Panc1 (cell line): ENCODE measurements around the gene SEPTIN11. TPM values are rescaled to one million over a fixed set of nuclear protein-coding genes. Genes with fewer than 3 reads are reported as not detected.

Experiments used
- ATAC-seq: fragments of 200-7000 bp; cut with Tn5 transposase; 2 replicates; pipeline ENCODE4 v1.9.1; 2020; ENCODE audit warnings: mild to moderate bottlenecking, moderate library complexity
- BruUV-seq: library from RNA; stranded (reverse); fragments of 400-500 nt; replicated peaks from 2 replicates; lab custom pipeline; 2021; lab: Mats Ljungman, UMichigan
- CTCF ChIA-PET: fragments of 300-600 bp; sonication (Branson Sonifier 250); formaldehyde crosslinking; loops from one replicate; lab custom pipeline; 2022; ENCODE audit warnings: antibody characterized with exemption; lab: Charles Lee
- POLR2A ChIA-PET: fragments of 300-600 bp; sonication (Branson Sonifier 250); formaldehyde crosslinking; loops from one replicate; lab custom pipeline; 2022; ENCODE audit warnings: antibody characterized with exemption; lab: Charles Lee
- DNase-seq: peaks from one replicate; pipeline ENCODE4 v3.0.0-alpha.2; 2010; ENCODE audit warnings: low read depth, low spot score
- H3K27ac ChIP-seq: 2 replicates; pipeline ENCODE4 v1.5.1; 2011; ENCODE audit warnings: mild to moderate bottlenecking, low read length, inconsistent platforms
- H3K27me3 ChIP-seq: fragments of 200-500 bp; sonication (Bioruptor generic); 2 replicates; pipeline ENCODE4 v1.6.0; 2014; ENCODE audit warnings: low read length, inconsistent platforms; ENCODE audit not compliant: control insufficient read depth, insufficient read depth
- H3K36me3 ChIP-seq: fragments of 200-500 bp; sonication (Bioruptor generic); 2 replicates; pipeline ENCODE4 v1.5.1; 2014; ENCODE audit warnings: inconsistent platforms, mild to moderate bottlenecking, low read length, moderate library complexity; ENCODE audit not compliant: control insufficient read depth, insufficient read depth
- H3K4me1 ChIP-seq: 2 replicates; pipeline ENCODE4 v1.5.1; 2011; ENCODE audit warnings: inconsistent platforms, mild to moderate bottlenecking, low read length, moderate library complexity; ENCODE audit not compliant: control insufficient read depth, insufficient read depth
- H3K4me3 ChIP-seq, 2 experiments: 2 replicates each; pipeline ENCODE4 v1.5.1; 2011 to 2012; ENCODE audit warnings: low read depth in 2 of 2, low read length in 2 of 2, mild to moderate bottlenecking in 2 of 2, inconsistent platforms in 1 of 2, moderate library complexity in 1 of 2
- H3K9me3 ChIP-seq: fragments of 200-500 bp; sonication (Bioruptor generic); 2 replicates; pipeline ENCODE4 v1.5.1; 2014; ENCODE audit warnings: low read depth, mild to moderate bottlenecking, inconsistent platforms, low read length, moderate library complexity; ENCODE audit not compliant: control insufficient read depth, insufficient read depth
- POLR2AphosphoS5 ChIP-seq: IDR thresholded peaks from 2 replicates; pipeline ENCODE4 v1.6.1; 2012; ENCODE audit warnings: mild to moderate bottlenecking, low read depth, low read length, moderate library complexity
- SIN3A ChIP-seq: IDR thresholded peaks from 2 replicates; pipeline ENCODE4 v1.6.1; 2012; ENCODE audit warnings: low read depth, mild to moderate bottlenecking, low read length, moderate library complexity, borderline replicate concordance; ENCODE audit not compliant: insufficient read depth
- TCF7L2 ChIP-seq: IDR thresholded peaks from 2 replicates; pipeline ENCODE4 v1.6.1; 2011; ENCODE audit warnings: mild to moderate bottlenecking, low read depth, low read length, inconsistent platforms
- in situ Hi-C: cut with HindIII; loops from 2 replicates; pipeline ENCODE4 v1.10.0; 2016; ENCODE audit warnings: low sequenced_read_pairs, low pct_unique_long_range_greater_than_20kb
- intact Hi-C: fragments of 100-400 bp; cut with micrococcal nuclease; formaldehyde crosslinking; loops from one replicate; pipeline ENCODE4 v1.10.0; 2022; ENCODE audit not compliant: unreplicated experiment
- total RNA-seq: library from RNA; stranded (reverse); gene quantifications from one replicate; pipeline ENCODE4 v1.2.1, GENCODE V29; 2021; ENCODE audit not compliant: unreplicated experiment
- TF ChIP-seq, protein P1 (sequence below): fragments of 450-650 bp; IDR thresholded peaks from 2 replicates; pipeline ENCODE4 v1.5.1; 2017; ENCODE audit warnings: mild to moderate bottlenecking
- TF ChIP-seq, protein P2 (sequence below), 2 experiments: IDR thresholded peaks; 2 replicates each; pipeline ENCODE4 v1.6.1; 2011 to 2012; ENCODE audit warnings: low read depth in 2 of 2, control low read depth in 1 of 2, low read length in 1 of 2, mild to moderate bottlenecking in 1 of 2, moderate library complexity in 1 of 2; ENCODE audit not compliant: insufficient read depth in 1 of 2

Gene SEPTIN11
- total RNA-seq, 1 experiment from 2014 or later, result 103 TPM

DNA sequence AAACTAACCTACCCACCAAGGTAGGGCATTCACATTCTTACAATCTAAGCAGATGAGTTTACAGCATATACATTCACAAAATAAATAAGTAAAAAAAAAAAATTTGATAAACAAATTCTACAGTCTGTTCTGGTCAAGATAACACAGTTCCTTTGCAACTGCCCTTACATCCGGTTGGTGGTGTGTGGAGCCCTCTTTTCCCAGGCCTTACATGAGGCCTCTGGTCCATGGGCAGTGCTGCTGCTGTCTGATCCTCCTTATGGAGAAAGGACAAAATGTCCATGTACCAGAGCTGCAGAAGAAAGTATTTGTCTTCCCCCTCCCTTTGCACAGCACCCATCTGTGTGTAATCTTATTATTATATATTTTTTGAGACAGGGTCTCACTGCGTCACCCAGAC lies 2.2 kb upstream of the SEPTIN11 start:
- ChIA-PET POLR2A (no interaction called here), CTCF (no interaction called here)
- no peak overlapping the region for H3K4me3 ChIP-seq
- H3K27me3 ChIP-seq, result no peaks in the 10 kb centered on the region
- no TSS peak for BruUV-seq
- no peak for ATAC-seq
- DNase-seq, result no peak
- no peaks in the 10 kb centered on the region; the same call in 1 of the 2 replicates for H3K36me3 ChIP-seq
- intact Hi-C loops (loop anchor here (5.0 kb wide), 1 partner anchor 115 kb away; no protein-coding TSS in a partner anchor), in situ Hi-C loops (no loop called here)
- H3K9me3 ChIP-seq, result no peaks in the 10 kb centered on the region
- TF ChIP-seq SIN3A (no peak), TCF7L2 (no peak), POLR2AphosphoS5 (no peak)
- TF ChIP-seq, protein P1, sequence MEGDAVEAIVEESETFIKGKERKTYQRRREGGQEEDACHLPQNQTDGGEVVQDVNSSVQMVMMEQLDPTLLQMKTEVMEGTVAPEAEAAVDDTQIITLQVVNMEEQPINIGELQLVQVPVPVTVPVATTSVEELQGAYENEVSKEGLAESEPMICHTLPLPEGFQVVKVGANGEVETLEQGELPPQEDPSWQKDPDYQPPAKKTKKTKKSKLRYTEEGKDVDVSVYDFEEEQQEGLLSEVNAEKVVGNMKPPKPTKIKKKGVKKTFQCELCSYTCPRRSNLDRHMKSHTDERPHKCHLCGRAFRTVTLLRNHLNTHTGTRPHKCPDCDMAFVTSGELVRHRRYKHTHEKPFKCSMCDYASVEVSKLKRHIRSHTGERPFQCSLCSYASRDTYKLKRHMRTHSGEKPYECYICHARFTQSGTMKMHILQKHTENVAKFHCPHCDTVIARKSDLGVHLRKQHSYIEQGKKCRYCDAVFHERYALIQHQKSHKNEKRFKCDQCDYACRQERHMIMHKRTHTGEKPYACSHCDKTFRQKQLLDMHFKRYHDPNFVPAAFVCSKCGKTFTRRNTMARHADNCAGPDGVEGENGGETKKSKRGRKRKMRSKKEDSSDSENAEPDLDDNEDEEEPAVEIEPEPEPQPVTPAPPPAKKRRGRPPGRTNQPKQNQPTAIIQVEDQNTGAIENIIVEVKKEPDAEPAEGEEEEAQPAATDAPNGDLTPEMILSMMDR, result no peak; the same call in 1 of the 2 replicates
- TF ChIP-seq, protein P2, sequence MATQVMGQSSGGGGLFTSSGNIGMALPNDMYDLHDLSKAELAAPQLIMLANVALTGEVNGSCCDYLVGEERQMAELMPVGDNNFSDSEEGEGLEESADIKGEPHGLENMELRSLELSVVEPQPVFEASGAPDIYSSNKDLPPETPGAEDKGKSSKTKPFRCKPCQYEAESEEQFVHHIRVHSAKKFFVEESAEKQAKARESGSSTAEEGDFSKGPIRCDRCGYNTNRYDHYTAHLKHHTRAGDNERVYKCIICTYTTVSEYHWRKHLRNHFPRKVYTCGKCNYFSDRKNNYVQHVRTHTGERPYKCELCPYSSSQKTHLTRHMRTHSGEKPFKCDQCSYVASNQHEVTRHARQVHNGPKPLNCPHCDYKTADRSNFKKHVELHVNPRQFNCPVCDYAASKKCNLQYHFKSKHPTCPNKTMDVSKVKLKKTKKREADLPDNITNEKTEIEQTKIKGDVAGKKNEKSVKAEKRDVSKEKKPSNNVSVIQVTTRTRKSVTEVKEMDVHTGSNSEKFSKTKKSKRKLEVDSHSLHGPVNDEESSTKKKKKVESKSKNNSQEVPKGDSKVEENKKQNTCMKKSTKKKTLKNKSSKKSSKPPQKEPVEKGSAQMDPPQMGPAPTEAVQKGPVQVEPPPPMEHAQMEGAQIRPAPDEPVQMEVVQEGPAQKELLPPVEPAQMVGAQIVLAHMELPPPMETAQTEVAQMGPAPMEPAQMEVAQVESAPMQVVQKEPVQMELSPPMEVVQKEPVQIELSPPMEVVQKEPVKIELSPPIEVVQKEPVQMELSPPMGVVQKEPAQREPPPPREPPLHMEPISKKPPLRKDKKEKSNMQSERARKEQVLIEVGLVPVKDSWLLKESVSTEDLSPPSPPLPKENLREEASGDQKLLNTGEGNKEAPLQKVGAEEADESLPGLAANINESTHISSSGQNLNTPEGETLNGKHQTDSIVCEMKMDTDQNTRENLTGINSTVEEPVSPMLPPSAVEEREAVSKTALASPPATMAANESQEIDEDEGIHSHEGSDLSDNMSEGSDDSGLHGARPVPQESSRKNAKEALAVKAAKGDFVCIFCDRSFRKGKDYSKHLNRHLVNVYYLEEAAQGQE (IDR thresholded peaks at IDR 0.05; ENCODE audit: insufficient read depth in 1 of 2, low read depth in 2 of 2, low read length in 1 of 2), result no peak
- H3K27ac ChIP-seq, result no peak overlapping the region
- H3K4me1 ChIP-seq, result peaks cover 9% of the 10 kb centered on the region

DNA sequence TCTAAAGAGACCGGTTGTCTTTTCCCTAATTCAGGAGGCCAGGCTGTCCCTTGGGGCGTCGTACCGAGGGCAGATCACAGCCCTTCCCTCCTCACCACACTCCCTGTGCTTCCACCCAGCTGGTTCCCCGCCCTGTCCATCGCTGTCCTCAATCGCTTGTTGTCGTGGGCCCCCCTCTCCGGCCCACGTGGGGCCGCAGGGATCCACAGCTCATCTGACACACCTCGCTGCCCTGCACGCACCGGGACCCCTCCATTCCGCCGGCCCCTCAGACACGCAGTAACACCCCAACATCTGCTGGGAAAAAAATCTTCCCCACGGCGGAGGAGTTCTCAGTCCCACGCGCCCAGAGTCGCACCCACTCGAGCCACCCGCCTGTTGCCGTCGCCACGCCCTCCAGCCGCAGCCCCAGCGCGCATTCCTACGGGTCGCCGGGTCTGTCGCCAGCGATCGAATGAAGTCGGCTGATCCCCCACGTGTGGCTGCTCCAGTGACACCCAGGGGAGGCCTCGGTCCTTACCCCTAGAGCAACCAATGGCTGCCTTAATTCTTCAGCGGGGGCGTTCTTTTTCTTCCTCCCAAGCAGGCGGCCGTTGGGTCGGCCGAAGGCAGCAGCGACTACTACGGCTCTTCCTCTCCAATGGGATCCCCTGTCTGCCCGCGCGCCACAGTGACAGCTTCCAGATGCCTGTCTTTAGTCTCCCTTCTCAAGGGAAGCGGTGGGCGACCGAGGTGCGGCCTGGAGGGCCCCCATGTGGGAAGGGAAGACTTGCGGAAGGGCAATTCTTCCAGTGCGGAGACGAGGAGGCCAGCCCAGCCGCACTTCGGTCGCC lies 893 bp upstream of the SEPTIN11 start:
- BruUV-seq, result no TSS peak
- Histone ChIP-seq H3K4me1 (peaks cover 12% of the 10 kb centered on the region), H3K9me3 (no peaks in the 10 kb centered on the region), H3K36me3 (no peaks in the 10 kb centered on the region; the same call in 1 of the 2 replicates), H3K27me3 (no peaks in the 10 kb centered on the region), H3K27ac (peak overlapping the region; percentile 79), H3K4me3 (peak overlapping the region; percentile 82 to 83)
- ATAC-seq (peak; percentile 67), DNase-seq (no peak)
- POLR2A ChIA-PET, result interaction anchor here (0.7 kb wide), 1 partner anchor 42 kb away, joined by 8 read pairs; no protein-coding TSS in a partner anchor
- intact Hi-C loops, result loop anchor here (5.0 kb wide), 1 partner anchor 116 kb away; no protein-coding TSS in a partner anchor
- CTCF ChIA-PET, result interaction anchor here (0.7 kb wide), 1 partner anchor 118 kb away, joined by 3 read pairs; no protein-coding TSS in a partner anchor
- TF ChIP-seq, protein P1, result no peak
- no peak for TF ChIP-seq POLR2AphosphoS5
- TF ChIP-seq, protein P2 (IDR thresholded peaks at IDR 0.05; ENCODE audit: insufficient read depth in 1 of 2, low read depth in 2 of 2, low read length in 1 of 2), result no peak
- no peak; the same call in 1 of the 2 replicates for TF ChIP-seq SIN3A
- TF ChIP-seq TCF7L2, result no peak
- in situ Hi-C loops, result no loop called here
